Tibial artery (tissue), 4 donors: ENCODE data around the gene MKLN1.
A peak's percentile ranks its signal among the peaks of the same experiment; 100 is the strongest.
"Not testable (repeated sequence)": the region's sequence is repeated elsewhere in the genome, so short reads cannot be mapped to it uniquely, and the experiment has no call there.

Source experiments
- DNase-seq, 2 donors: peaks; one replicate each; pipeline ENCODE4 v3.0.0-alpha.2; 2019
- H3K27ac ChIP-seq, 2 donors: fragments of 200-600 bp; sonication (generic) in 1 of 2; 1 replicate in 1 of 2; 2 replicates in 1 of 2; pipeline ENCODE4 v1.5.1; 2018 to 2019; ENCODE audit warnings: mild to moderate bottlenecking in 1 of 2
- H3K27me3 ChIP-seq, 2 donors: fragments of 200-600 bp; sonication (generic) in 1 of 2; one replicate each; pipeline versions ENCODE4 v1.5.1 to v1.6.0; 2016 to 2019
- H3K36me3 ChIP-seq, 3 donors: fragments of 200-600 bp; sonication (generic) in 2 of 3; one replicate each; pipeline ENCODE4 v1.5.1; 2016 to 2019; ENCODE audit warnings: mild to moderate bottlenecking in 2 of 3
- H3K4me1 ChIP-seq, 4 donors: fragments of 200-600 bp; sonication (generic) in 2 of 4; 1 replicate in 3 of 4; 2 replicates in 1 of 4; pipeline ENCODE4 v1.5.1; 2016 to 2019
- H3K4me3 ChIP-seq, 2 donors: fragments of 200-600 bp; sonication (generic) in 1 of 2; 1 replicate in 1 of 2; 2 replicates in 1 of 2; pipeline ENCODE4 v1.5.1; 2018 to 2019; ENCODE audit warnings: mild to moderate bottlenecking in 2 of 2
- H3K9me3 ChIP-seq, 3 donors: fragments of 200-600 bp; sonication (generic) in 1 of 3; one replicate each; pipeline ENCODE4 v1.5.1; 2016 to 2019
- CTCF ChIP-seq, 2 experiments: fragments of 200-600 bp in 1 of 2; fragments of 450-650 bp in 1 of 2; IDR thresholded peaks; one replicate each; pipeline ENCODE4 v1.5.1; 2017 to 2019; ENCODE audit warnings: antibody characterized with exemption in 2 of 2, mild to moderate bottlenecking in 1 of 2, moderate library complexity in 1 of 2
- intact Hi-C: fragments of 100-400 bp; cut with DNase I; formaldehyde crosslinking; loops from one replicate; pipeline ENCODE4 v1.15.0; 2023; ENCODE audit warnings: low total_unique reads

MKLN1 gene

GRCh38 chr7:131412031-131412430, 84.4 kb downstream of the MKLN1 start:
- Histone ChIP-seq H3K9me3 (no peaks in the 10 kb centered on the region), H3K36me3 (peaks cover 24 to 35% (median 26%) of the 10 kb centered on the region in 3 donors), H3K27me3 (no peaks in the 10 kb centered on the region), H3K4me3 (no peak overlapping the region), H3K4me1 (peaks cover 0 to 24% (median 3%) of the 10 kb centered on the region in 4 donors), H3K27ac (no peak overlapping the region)
- TF ChIP-seq CTCF (IDR thresholded peaks at IDR 0.05), result no peak
- intact Hi-C loops, result loop anchor here (10.0 kb wide), 1 partner anchor 307 kb away; no protein-coding TSS in a partner anchor
- DNase-seq, result no peak

- peaks cover 26 to 35% (median 29%) of the 10 kb centered on the region in 3 donors for H3K36me3 ChIP-seq
- intact Hi-C loops, result loop anchor here (10.0 kb wide), 1 partner anchor 309 kb away; no protein-coding TSS in a partner anchor
- TF ChIP-seq CTCF (IDR thresholded peaks at IDR 0.05), result no peak
- no peaks in the 10 kb centered on the region for H3K9me3 ChIP-seq
- no peak overlapping the region for H3K4me3 ChIP-seq
- no peak overlapping the region for H3K27ac ChIP-seq
- no peak for DNase-seq
- H3K4me1 ChIP-seq, result peaks cover 0 to 8% (median 3%) of the 10 kb centered on the region in 4 donors
- H3K27me3 ChIP-seq, result no peaks in the 10 kb centered on the region
Observed at GRCh38 chr7:131413711-131414110, 86.0 kb downstream of the MKLN1 start.

GRCh38 chr7:131424219-131424822, 96.6 kb downstream of the MKLN1 start:
- Histone ChIP-seq H3K27me3 (no peaks in the 10 kb centered on the region), H3K27ac (peak overlapping the region in 1 of 2 donors; percentile 40), H3K9me3 (no peaks in the 10 kb centered on the region), H3K36me3 (peaks cover 2 to 15% (median 3%) of the 10 kb centered on the region in 3 donors), H3K4me1 (peaks cover 0 to 27% (median 5%) of the 10 kb centered on the region in 4 donors), H3K4me3 (no peak overlapping the region)
- peak; percentile 51 to 65 for TF ChIP-seq CTCF (IDR thresholded peaks at IDR 0.05)
- DNase-seq, result no peak
- intact Hi-C loops, result no loop called here

- intact Hi-C loops, result no loop called here
- no peak overlapping the region for H3K4me3 ChIP-seq
- peaks cover 0 to 27% (median 7%) of the 10 kb centered on the region in 4 donors for H3K4me1 ChIP-seq
- H3K36me3 ChIP-seq, result peaks cover 16 to 19% (median 19%) of the 10 kb centered on the region in 3 donors
- no peaks in the 10 kb centered on the region for H3K9me3 ChIP-seq
- no peaks in the 10 kb centered on the region for H3K27me3 ChIP-seq
- peak overlapping the region in 1 of 2 donors; percentile 13 for H3K27ac ChIP-seq
- no peak for DNase-seq
- no peak for TF ChIP-seq CTCF (IDR thresholded peaks at IDR 0.05)
Observed at GRCh38 chr7:131425992-131426391, 98.3 kb downstream of the MKLN1 start.

GRCh38 chr7:131430826-131431225, 103.2 kb downstream of the MKLN1 start:
- H3K9me3 ChIP-seq, H3K27me3 ChIP-seq, H3K4me3 ChIP-seq, DNase-seq, H3K27ac ChIP-seq, intact Hi-C loops: not testable (repeated sequence)
- Histone ChIP-seq H3K36me3 (peaks cover 18 to 27% (median 27%) of the 10 kb centered on the region in 3 donors), H3K4me1 (peaks cover 0 to 12% (median 4%) of the 10 kb centered on the region in 4 donors)

- no peaks in the 10 kb centered on the region for H3K9me3 ChIP-seq
- peaks cover 18 to 27% (median 27%) of the 10 kb centered on the region in 3 donors for H3K36me3 ChIP-seq
- intact Hi-C loops, result no loop called here
- H3K4me1 ChIP-seq, result peaks cover 0 to 12% (median 1%) of the 10 kb centered on the region in 4 donors
- no peak overlapping the region for H3K27ac ChIP-seq
- DNase-seq, result peak in 1 of 2 donors; percentile 42
- no peak for TF ChIP-seq CTCF (IDR thresholded peaks at IDR 0.05)
- H3K27me3 ChIP-seq, result no peaks in the 10 kb centered on the region
- H3K4me3 ChIP-seq, result no peak overlapping the region
Observed at GRCh38 chr7:131431289-131431688, 103.6 kb downstream of the MKLN1 start.
